Common myeloid progenitor, CD34-positive (primary cell): ENCODE data around the gene EI24.

Experiments used
- CTCF ChIA-PET: fragments of 350-600 bp; sonication (Branson Sonifier 250); formaldehyde crosslinking; loops from one replicate; lab custom pipeline; 2021; ENCODE audit warnings: antibody characterized with exemption; lab: Charles Lee
- POLR2A ChIA-PET: fragments of 350-600 bp; sonication (Branson Sonifier 250); formaldehyde crosslinking; loops from one replicate; lab custom pipeline; 2021; ENCODE audit warnings: antibody characterized with exemption; lab: Charles Lee
- DNase-seq, 3 donors: peaks; one replicate each; pipeline versions ENCODE4 v3.0.0 to v3.0.0-alpha.2; 2013
- H3K27ac ChIP-seq, 2 experiments: 1 replicate in 1 of 2; 2 replicates in 1 of 2; pipeline ENCODE4 v1.7.0; 2013; ENCODE audit warnings: inconsistent platforms in 2 of 2, low read length in 2 of 2, mild to moderate bottlenecking in 2 of 2, low read depth in 1 of 2, moderate library complexity in 1 of 2; ENCODE audit not compliant: severe bottlenecking in 2 of 2, insufficient read depth in 1 of 2, poor library complexity in 1 of 2
- H3K27me3 ChIP-seq, 5 experiments: replicated peaks in 2 of 5; 1 replicate in 3 of 5; 2 replicates in 2 of 5; pipeline versions ENCODE4 v1.6.1 to v1.7.0; 2013; ENCODE audit warnings: low read length in 4 of 5, mild to moderate bottlenecking in 2 of 5, moderate library complexity in 2 of 5, inconsistent platforms in 1 of 5; ENCODE audit not compliant: insufficient read depth in 5 of 5, control insufficient read depth in 4 of 5
- H3K36me3 ChIP-seq, 4 experiments: 1 replicate in 2 of 4; 2 replicates in 2 of 4; pipeline versions ENCODE4 v1.6.1 to v1.7.0; 2013; ENCODE audit warnings: low read length in 3 of 4, control low read depth in 1 of 4, mild to moderate bottlenecking in 1 of 4; ENCODE audit not compliant: control insufficient read depth in 4 of 4, insufficient read depth in 4 of 4
- H3K4me1 ChIP-seq, 4 experiments: 1 replicate in 3 of 4; 2 replicates in 1 of 4; pipeline versions ENCODE4 v1.6.1 to v1.7.1; 2013; ENCODE audit warnings: low read length in 3 of 4, mild to moderate bottlenecking in 3 of 4, control low read depth in 1 of 4, inconsistent platforms in 1 of 4, moderate library complexity in 1 of 4; ENCODE audit not compliant: control insufficient read depth in 4 of 4, insufficient read depth in 4 of 4; ENCODE audit errors: control extremely low read depth in 1 of 4
- H3K4me3 ChIP-seq, 7 experiments: 1 replicate in 4 of 7; 2 replicates in 3 of 7; pipeline versions ENCODE4 v1.5.1 to v1.7.0; 2013; ENCODE audit warnings: mild to moderate bottlenecking in 7 of 7, low read length in 6 of 7, moderate library complexity in 6 of 7, inconsistent platforms in 2 of 7, low read depth in 2 of 7, control low read depth in 1 of 7; ENCODE audit not compliant: insufficient read depth in 4 of 7, control insufficient read depth in 1 of 7; ENCODE audit errors: extremely low read depth in 1 of 7
- H3K9me3 ChIP-seq, 5 experiments: 1 replicate in 4 of 5; 2 replicates in 1 of 5; pipeline versions ENCODE4 v1.6.1 to v1.7.1; 2013; ENCODE audit warnings: low read length in 4 of 5, mild to moderate bottlenecking in 2 of 5, inconsistent platforms in 1 of 5, low read depth in 1 of 5, moderate library complexity in 1 of 5; ENCODE audit not compliant: control insufficient read depth in 4 of 5, insufficient read depth in 2 of 5; ENCODE audit errors: control extremely low read depth in 1 of 5
- WGBS: methylation state at CpG from one replicate; pipeline ENCODE4 v1.1.5; 2013; ENCODE audit not compliant: insufficient coverage; 5-methylcytosine and 5-hydroxymethylcytosine counted together

EI24 gene

GRCh38 chr11:125561924-125562323 is 7.4 kb upstream of the EI24 start:
- Histone ChIP-seq H3K36me3 (no peaks in the 10 kb centered on the region), H3K4me1 (no peaks in the 10 kb centered on the region), H3K27ac (no peak overlapping the region), H3K9me3 (peaks cover 0 to 4% (median 0%) of the 10 kb centered on the region in 5 experiments), H3K4me3 (no peak overlapping the region), H3K27me3 (no peaks in the 10 kb centered on the region)
- POLR2A ChIA-PET: no interaction called here
- CTCF ChIA-PET: interaction anchor here (1.6 kb wide), 1 partner anchor 10 kb away, joined by 3 read pairs; no protein-coding TSS in a partner anchor
- DNase-seq: no peak
- WGBS: 100% methylated on average over 1 of the region's 1 CpG

- Histone ChIP-seq H3K4me1 (no peaks in the 10 kb centered on the region), H3K4me3 (no peak overlapping the region), H3K9me3 (peaks cover 0 to 6% (median 0%) of the 10 kb centered on the region in 5 experiments), H3K27me3 (no peaks in the 10 kb centered on the region), H3K36me3 (no peaks in the 10 kb centered on the region), H3K27ac (no peak overlapping the region)
- CTCF ChIA-PET: interaction anchor here (1.6 kb wide), 1 partner anchor 10 kb away, joined by 3 read pairs; no protein-coding TSS in a partner anchor
- POLR2A ChIA-PET: no interaction called here
- 71% methylated on average over 4 of the region's 4 CpGs for WGBS
- peak in 2 of 3 donors; percentile 23 to 51 for DNase-seq
Measured at GRCh38 chr11:125562430-125562829, 6.8 kb upstream of the EI24 start.

DNA sequence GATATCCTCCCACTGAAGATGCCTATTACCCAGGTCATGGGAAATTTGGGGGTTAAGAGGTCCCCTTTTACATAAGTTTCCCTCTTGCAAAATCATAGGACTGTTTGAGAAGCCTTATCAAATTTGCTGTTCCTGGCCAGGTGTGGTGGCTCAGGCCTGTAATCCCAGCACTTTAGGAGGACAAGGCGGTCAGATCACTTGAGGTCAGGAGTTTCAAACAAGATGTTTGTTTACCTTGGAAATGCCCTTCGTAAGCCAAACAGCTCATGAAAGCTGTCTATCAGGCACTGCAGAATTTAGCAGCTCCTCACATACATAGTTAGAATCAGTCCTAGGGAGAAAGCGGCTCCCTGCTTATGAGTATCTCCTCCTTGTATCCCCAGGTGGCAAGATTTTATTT is 4.9 kb upstream of the EI24 start:
- CTCF ChIA-PET: no interaction called here
- DNase-seq: no peak
- Histone ChIP-seq H3K27ac (no peak overlapping the region), H3K4me3 (no peak overlapping the region), H3K9me3 (peaks cover 0 to 6% (median 0%) of the 10 kb centered on the region in 5 experiments), H3K4me1 (peaks cover 0 to under 1% (median 0%) of the 10 kb centered on the region in 4 experiments), H3K27me3 (no peaks in the 10 kb centered on the region), H3K36me3 (no peaks in the 10 kb centered on the region)
- POLR2A ChIA-PET: no interaction called here
- 100% methylated on average over 3 of the region's 3 CpGs for WGBS

DNA sequence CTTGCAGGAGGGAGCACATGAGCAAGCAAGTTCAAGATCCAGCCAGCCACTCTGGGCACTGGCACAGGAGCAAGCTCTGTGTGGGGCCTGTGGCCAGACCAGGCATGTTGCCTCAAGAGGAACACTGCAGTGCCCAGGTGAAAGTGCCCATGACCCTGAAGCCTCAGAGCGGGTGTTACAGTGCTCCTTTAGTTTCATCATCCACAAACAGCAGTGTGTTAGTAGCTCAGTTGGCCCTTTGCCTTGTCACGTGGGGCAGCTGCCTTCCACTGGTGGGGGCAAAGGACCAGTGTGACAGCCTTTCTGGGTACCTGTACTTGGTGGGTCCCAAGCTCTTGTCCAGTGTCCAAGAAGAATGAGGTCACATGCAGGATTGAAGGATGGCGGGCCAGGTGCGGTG is 3.0 kb upstream of the EI24 start:
- H3K36me3 ChIP-seq: no peaks in the 10 kb centered on the region
- POLR2A ChIA-PET: no interaction called here
- peaks cover 6 to 16% (median 13%) of the 10 kb centered on the region in 4 experiments for H3K4me1 ChIP-seq
- no peaks in the 10 kb centered on the region for H3K27me3 ChIP-seq
- peaks cover 0 to 6% (median 0%) of the 10 kb centered on the region in 5 experiments for H3K9me3 ChIP-seq
- WGBS: 100% methylated on average over 2 of the region's 4 CpGs
- H3K27ac ChIP-seq: no peak overlapping the region
- H3K4me3 ChIP-seq: no peak overlapping the region
- DNase-seq: no peak
- CTCF ChIA-PET: no interaction called here

- DNase-seq: peak in 1 of 3 donors; percentile 11
Measured at GRCh38 chr11:125569915-125570621, 791 bp downstream of the EI24 start.

GRCh38 chr11:125570952-125571351 is 1.7 kb downstream of the EI24 start:
- Histone ChIP-seq H3K36me3 (peaks cover 4 to 30% (median 12%) of the 10 kb centered on the region in 4 experiments), H3K27ac (no peak overlapping the region), H3K27me3 (no peaks in the 10 kb centered on the region), H3K9me3 (peaks cover 0 to 6% (median 0%) of the 10 kb centered on the region in 5 experiments), H3K4me3 (no peak overlapping the region), H3K4me1 (peaks cover 6 to 16% (median 13%) of the 10 kb centered on the region in 4 experiments)
- POLR2A ChIA-PET: no interaction called here
- DNase-seq: no peak
- CTCF ChIA-PET: interaction anchor here (3.0 kb wide), 1 partner anchor 21 kb away, joined by 22 read pairs; the partner anchor contains the start of gene STT3A
- WGBS: 100% methylated on average over 1 of the region's 2 CpGs

More at GRCh38 chr11:125569915-125570621, 791 bp downstream of the EI24 start:
- 5% methylated on average over 8 of the region's 9 CpGs for WGBS
- ChIA-PET CTCF (interaction anchor here (1.0 to 3.0 kb wide), 7 partner anchors 9 to 102 kb away, joined by 3 to 22 read pairs (median 4); partner anchors contain the start of gene STT3A), POLR2A (interaction anchor here (0.6 to 1.9 kb wide), 4 partner anchors 18 to 53 kb away, joined by 3 to 11 read pairs (median 4); partner anchors contain the start of gene STT3A)
- H3K4me1 ChIP-seq: peaks cover 6 to 16% (median 13%) of the 10 kb centered on the region in 4 experiments
- H3K9me3 ChIP-seq: peaks cover 0 to 6% (median 0%) of the 10 kb centered on the region in 5 experiments
- no peaks in the 10 kb centered on the region for H3K27me3 ChIP-seq
- H3K36me3 ChIP-seq: peaks cover under 1 to 23% (median 9%) of the 10 kb centered on the region in 4 experiments
- peak overlapping the region; percentile 58 to 77 for H3K27ac ChIP-seq
- H3K4me3 ChIP-seq: peak overlapping the region; percentile 57 to 88 (median 74)

DNA sequence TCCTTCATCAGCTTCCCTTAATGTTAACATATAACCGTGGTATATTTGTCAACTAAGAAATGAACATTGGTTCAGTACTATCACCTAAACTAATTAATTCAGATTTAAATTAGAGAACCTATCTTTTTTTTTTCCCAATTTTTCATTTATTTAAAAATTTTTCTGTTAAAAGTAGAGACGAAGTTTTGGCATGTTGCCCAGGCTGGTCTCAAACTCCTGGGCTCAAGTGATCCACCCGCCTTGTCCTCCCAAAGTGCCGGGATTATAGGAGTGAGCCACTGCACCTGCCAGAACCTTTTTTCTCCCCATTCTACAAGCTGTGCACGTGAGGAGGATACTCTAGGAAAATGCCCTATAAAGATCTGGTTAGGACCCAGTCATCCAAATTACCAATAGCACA is 3.6 kb downstream of the EI24 start:
- ChIA-PET CTCF (no interaction called here), POLR2A (no interaction called here)
- no peaks in the 10 kb centered on the region for H3K9me3 ChIP-seq
- H3K4me3 ChIP-seq: no peak overlapping the region
- no peak for DNase-seq
- H3K27ac ChIP-seq: no peak overlapping the region
- H3K4me1 ChIP-seq: peaks cover 6 to 16% (median 13%) of the 10 kb centered on the region in 4 experiments
- peaks cover 10 to 50% (median 23%) of the 10 kb centered on the region in 4 experiments for H3K36me3 ChIP-seq
- no peaks in the 10 kb centered on the region for H3K27me3 ChIP-seq
- WGBS: no CpG with 5 or more reads among the region's 5 CpGs
